CD4-positive, alpha-beta T cell treated with Interleukin-4 for 1 hour (primary cell): ENCODE measurements around the gene CRTC1.
"Not testable (repeated sequence)": the region's sequence is repeated elsewhere in the genome, so short reads cannot be mapped to it uniquely, and the experiment has no call there.

Experiments
- DNase-seq, 2 donors: peaks; one replicate each; pipeline ENCODE4 v3.0.0-alpha.2; 2020 to 2022

The CRTC1 gene

DNA sequence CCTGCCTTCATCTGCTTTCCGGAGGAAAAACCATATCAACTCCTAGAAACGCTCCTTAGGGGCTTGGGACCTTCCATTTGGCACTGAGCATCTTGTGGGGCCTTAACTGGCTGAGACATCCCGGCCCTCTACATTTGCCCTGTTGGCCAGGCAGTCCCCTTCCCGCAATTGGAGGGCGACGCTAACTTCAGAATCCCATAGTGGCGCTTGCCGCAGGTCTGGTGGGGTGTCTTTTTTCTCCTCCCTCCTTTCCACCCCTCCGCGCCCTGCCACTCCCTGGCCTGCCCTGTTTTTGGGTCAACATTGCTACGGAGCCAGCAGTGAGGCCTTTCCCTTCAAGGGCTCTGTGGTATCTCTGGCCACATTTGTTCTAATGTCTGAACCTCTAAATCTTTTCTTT lies 13.6 kb upstream of the CRTC1 start:
- no peak for DNase-seq

DNA sequence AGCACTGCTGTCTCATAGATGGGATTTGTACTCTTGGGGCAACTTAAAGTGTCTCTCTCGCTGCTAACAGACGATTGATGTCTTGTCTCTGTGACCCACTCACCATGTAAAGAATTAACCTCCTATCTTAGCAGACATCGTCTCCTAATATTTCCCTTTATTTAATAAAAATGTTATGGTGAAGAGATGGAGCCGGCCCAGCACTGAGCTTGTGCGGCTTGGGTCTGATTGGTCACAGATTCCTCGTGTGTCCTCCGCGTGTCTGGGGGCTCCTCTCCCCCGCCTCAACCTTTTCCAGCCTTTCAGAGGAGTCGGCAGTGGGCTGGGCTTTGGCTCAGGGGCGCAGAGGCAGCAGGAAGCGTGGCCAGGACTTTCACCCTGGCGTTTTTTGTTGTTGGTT lies 13.2 kb upstream of the CRTC1 start:
- no peak for DNase-seq

DNA sequence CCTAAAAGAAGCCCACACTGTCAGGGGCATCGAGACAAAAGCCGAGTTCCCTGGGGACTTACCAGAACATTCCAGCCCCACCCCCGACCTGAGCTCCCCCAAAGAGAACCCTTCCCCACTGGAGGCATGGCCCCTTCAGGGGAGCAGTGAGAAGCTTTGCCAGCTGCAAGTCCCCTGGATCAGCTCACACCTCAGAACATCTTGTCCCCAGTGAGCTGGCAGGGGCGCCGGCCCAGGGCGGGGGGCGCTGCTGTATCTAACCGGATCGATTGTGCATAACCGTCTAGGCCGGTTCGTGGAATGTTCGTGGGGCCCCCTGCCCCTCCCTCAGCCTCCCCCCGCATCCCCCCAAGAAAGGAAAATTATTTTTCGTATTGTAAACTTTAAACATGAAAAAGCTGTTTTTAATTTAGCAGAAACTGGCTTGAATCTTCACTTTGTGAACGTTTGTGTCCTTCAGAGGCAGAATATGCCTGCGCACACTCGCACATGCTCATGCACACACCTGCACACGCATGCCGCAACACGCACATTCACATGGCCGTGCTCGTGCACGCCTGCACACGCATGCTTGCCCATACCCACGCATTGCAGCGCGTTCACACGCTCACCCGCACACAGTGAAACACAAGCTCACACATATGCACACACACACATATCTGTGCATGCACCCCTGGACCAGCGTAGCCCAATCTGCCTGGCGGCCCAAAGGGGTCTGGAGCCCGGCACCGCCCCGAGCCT lies 12.0 kb upstream of the CRTC1 start:
- no peak for DNase-seq

DNA sequence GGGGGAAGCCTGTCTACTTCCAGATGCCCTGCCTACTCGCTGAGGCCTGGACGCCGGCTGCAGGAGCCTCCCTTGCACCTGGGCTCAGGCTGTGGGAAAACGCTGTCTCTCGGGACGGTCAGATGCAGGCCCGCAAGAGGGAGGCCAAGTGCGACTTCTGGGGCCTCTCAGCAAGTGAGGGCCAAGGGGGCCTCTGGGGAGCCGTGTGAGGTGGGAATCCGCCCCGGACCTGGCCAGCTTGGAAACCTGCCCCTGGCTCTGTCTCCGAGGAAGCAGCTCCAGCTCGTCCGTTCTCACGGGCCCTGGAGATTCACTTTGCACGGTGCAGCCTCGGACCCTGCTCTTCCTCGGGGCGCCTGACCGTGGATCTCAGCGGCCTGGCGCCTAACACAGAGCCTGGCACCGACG lies 11.4 kb upstream of the CRTC1 start:
- no peak for DNase-seq

DNA sequence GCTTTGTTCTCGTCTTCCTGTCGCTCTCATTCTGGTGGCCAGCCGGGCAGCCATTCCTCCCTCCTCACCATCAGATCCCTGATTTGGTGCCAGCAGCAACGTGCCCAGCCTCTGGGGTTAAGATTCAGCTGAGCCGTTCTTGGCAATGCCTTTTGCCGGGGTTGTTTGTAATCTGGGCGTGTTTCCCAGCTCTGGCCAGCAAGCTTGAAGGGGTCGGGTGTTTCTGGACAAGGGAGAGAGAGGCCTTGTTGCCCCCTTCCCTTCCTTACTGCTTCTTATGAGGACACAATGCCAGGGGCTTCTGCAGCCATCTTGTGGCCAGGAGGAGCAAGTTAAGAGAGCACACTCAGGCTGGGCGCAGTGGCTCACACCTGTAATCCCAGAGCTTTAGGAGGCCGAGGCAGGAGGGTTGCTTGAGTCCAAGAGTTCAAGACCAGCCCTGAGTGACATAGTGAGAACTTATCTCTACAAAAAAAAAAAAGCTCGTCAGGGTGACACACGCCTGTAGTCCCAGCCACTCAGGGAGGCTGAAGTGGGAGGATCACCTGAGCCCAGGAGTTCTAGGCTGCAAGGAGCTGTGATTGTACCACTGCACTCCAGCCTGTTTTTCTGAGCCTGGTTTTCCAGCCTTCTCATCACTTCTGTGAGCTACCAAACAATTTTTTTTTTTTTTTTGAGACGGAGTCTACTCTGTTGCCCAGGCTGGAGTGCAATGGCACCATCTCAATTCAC lies 10.7 kb upstream of the CRTC1 start:
- DNase-seq: no peak

DNA sequence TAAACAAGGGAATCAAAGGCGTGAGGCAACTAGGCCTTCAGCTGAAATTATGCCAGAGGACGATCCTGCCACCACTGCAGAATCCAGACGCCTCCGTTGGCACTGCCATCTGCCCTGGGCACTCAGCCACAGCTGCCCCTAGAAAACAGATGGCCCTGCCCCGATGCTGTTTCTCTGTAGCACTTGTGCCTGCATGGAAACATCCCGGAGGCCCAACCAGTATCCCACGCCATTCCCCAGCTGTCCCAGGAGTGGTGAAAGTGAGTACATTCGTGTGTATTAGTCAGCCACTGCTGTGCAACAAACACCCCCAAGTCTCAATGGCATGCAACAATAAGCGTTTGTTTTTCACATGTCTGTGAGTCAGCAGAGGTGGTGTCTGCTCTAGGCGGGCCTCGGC lies 8.9 kb upstream of the CRTC1 start:
- no peak for DNase-seq

DNA sequence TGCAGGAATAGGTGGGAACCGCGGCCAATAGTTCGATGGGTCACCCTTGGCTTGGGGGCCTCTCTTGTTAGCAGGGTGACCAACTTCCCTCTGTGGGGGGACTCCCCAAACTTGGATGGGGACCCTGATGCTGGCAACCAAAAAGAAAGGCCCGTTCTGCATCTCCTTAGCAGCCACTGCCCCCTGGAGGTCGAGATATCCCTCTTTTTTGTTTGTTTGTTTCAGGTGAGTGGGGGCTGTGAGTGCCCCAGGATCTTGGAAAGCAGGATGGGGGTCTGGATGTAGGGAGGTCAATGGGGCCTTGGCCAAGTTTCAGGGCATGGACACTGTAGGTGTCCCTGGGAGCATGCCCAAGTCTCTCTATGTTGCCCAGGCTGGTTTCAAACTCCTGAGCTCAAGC lies 7.7 kb upstream of the CRTC1 start:
- peak in 1 of 2 donors; percentile 16 for DNase-seq

DNA sequence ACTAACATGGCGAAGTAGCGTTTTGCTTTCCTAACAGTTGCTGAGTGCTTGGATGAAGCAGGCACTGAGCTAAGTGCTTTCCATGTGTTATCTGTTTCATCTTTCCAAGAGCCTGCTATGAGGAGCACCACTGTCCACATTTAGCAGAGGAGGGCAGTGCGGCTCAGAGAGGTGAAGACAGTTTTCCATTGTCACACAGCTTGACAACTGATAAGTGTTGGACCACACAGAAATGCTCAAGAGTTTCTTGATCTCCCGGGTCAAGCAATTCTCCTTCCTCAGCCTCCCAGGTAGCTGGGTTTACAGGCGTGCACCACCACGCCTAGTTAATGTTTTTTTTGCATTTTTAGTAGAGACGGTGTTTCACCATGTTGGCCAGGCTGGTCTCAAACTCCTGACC lies 6.8 kb upstream of the CRTC1 start:
- DNase-seq: no peak

DNA sequence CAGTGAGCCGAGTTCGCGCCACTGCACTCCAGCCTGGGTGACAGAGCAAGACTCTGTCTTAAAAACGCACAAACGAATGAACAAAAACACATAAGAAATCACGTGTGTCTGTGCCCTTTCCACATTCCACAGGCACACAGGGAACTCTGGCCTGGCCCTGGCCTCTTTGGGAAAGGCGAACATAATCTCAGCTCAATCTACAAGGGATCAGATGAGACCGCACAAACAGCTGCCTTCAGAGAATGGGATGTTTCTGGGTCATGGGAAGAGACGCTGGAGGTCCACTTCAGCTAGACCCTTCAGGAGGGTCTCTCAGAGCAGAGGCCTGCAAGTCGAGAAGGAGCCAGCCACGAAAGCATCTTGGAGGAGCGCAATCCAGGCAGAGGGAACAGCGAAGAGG lies 6.3 kb upstream of the CRTC1 start:
- no peak for DNase-seq

DNA sequence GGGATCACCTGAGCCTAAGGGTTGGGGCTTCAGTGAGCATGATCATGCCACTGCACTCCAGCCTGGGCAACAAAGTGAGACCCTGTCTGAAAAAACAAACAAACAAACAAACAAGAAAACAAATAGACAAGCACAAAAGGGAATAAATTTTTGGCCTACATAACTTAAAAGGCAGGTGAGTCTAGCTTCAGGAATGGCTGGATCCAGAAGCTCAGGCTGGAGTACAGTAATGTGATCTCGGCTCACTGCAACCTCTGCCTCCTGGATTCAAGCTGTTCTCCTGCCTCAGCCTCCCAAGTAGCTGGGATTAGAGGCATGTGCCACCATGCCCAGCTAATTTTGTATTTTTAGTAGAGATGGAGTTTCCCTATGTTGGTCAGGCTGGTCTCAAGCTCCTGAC lies 3.3 kb upstream of the CRTC1 start:
- not testable (repeated sequence) for DNase-seq

DNA sequence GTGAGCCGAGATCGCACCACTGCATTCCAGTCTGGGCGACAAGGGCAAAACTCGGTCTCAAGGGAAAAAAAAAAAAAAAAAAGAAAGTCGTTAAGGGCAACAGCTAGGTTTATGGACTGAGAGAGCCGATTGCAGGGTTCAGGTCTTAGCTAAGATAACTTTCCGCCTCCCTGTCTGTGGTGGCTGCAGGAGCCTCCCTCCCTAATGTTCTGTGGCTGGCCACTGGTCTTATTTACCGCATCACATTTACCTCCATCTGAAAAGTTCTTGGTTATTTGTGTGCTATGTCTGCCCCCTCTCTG lies 722 bp upstream of the CRTC1 start:
- DNase-seq: no peak

DNA sequence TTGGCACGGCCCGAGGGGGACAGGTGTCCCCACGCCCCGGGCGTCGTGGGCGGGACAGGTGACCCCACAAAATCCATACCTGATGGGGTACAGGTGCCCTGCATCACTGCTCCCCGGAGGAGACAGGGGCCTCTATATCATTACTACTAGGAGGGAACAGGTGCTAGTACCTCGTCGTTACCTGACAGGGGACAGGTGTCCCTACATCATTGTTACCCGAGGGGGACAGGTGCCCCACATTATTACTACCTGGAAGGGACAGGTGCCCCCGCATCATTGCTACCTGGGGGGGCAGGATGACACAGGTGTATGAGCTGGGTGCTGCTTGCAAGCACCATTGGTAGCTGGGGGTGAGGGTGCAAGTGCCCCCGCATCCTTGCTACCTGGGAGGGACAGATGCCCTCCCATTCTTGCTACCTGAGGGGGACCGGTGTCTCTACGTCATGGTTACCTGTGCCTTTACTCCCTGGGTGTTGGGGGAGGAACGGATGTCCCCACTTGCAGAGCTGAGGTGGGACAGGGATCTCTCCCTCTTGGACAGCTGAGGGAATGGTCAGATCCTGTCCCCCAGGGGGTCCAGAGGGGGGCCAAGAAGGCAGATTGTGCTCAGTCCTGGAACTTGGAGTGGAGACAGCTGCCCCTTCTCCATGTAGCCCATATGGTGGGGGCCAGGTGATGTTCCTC lies 620 bp downstream of the CRTC1 start:
- DNase-seq: no peak

DNA sequence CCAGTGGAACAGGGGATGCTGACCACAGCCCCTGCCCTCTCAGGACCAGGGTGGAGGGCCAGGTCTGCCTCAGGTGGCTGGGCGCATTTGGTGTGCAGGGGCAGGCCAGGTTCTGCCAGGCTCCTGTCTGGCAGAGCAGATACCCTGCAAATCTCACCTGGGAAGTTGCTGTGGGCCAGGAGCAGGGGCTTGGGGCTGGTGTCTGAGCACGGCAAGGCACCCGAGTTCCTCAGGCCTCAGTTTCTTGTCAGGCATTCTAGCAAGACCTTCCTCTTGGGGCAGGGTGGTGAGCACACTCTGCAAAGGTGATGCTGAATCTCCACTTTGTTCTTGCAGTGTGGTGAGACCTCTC lies 1.1 kb downstream of the CRTC1 start:
- DNase-seq: no peak

DNA sequence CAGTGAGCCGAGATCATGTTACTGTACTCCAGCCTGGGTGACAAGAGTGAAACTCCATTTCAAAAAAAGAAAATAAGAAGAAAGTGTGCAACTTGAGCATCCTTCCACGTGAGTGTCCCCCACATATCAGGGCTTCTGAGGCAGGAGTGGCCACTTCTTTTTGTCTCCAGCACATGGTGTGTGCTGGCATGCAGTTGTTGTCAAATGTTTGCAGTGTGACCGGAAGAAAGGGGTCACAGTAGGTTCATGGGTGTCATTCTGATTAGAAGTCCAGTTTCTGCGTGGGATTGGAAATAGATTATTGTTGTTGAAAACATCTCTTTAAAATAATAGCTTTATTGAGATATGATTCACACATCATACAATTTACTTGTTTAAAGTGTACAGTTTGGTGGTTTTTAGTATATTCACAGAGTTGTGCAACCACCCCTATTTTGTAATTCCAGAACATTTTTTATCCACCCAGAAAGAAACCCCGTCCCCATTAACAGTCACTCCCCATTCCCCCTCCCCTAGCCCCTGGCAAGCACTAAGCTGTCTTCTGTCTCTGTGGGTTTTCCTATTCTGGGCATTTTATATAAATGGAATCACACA lies 2.2 kb downstream of the CRTC1 start:
- DNase-seq: no peak

DNA sequence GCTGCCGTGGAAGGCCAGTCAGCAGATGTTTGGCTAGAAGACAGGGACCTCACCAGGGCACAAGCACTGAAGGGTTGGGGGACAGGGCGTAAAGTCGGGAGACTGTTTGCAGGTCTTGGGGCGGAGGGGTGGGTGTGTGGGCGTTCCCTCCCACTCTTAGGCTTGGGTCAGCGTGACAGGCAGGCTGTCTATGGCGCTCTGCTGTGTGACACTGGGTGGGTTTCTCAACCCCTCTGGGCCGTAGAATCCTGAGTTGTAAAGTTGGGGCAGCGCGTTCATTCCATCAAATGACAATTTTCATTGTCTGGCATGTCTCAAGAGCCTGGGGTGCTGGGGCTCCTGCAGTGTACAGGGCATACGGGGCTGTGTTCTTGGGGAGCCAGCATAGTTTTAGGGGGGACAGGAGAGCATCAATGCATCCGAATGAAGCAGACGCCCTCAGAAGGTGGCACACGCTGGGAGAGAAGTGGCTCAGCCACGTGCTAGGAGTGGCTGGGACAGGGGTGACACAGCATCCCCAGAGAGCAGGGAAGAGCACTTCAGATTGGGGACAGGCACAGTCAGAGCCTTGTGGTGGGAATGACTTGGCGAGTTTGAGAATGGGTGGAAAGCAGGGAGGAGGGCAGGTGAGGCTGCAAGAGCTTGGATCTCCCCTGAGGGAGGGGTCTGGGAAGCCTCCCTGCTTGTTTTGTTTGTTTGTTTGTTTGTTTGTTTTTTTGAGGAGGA lies 4.4 kb downstream of the CRTC1 start:
- DNase-seq: no peak

DNA sequence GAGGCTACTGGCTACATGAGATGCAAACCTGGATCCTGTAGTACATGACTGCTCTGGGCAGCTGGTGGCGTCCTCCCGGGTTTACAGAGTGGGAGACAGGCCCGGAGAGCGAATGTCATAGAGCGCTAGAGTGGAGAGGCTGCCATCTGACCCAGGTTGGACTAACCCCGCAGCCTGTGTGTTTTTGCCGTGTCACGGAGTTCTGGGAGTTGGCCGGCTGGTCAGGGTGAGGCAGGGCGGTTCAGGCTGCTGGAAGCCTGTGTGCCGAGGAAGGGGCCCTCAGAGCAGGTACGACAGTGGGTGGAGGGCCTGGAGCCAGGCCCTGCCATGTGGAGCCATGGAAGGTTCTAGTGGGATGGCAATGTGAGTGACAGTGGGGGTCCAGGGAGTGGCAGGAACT lies 12.5 kb downstream of the CRTC1 start:
- no peak for DNase-seq

DNA sequence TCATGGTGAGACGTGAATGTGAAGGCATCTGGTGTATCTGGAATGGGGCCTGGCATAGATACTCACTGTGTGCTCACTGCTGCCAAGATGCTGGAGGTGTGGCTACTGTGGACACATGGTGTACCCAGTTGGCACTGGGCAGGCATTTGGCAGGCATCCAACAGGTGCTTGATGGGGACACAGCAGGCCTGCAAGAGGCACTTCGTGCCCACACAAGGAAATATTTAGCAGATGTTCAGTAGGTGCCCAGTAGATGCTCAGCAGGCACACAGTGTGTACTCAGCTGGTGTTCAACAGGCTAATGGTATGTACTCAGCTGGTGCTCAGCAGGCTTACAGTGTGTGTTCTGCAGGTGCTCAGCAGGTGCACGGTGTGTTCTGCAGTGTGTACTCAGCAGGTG lies 14.2 kb downstream of the CRTC1 start:
- no peak for DNase-seq

DNA sequence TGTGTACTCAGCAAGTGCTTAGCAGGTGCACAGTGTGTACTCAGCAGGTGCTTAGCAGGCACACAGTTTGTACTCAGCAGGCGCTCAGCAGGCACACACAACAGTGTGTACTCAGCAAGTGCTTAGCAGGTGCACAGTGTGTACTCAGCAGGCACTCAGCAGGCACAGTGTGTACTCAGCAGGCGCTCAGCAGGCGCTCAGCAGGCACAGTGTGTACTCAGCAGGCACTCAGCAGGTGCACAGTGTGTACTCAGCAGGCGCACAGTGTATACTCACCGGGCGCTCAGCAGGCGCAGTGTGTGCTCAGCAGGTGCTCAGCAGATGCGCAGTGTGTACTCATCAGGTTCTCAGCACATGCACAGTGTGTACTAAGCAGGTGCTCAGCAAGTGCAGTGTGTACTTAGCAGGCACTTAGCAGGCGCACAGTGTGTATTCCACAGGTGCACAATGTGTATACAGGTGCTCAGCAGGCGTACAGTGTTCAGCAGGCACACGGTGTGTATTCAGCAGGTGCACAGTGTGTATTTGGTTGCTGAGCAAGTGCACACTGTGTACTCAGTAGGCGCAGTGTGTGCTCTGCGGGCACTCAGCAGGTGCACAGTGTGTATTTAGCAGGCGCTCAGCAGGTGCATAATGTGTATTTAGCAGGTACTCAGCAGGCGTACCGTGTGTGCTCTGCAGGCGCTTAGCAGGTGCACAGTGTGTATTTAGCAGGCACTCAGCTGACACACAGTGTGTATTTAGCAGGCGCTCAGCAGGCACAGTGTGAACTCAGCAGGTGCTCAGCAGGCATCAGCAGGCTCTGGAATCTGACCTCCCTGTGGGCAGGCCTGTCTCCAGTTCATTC lies 15.1 kb downstream of the CRTC1 start:
- DNase-seq: no peak

DNA sequence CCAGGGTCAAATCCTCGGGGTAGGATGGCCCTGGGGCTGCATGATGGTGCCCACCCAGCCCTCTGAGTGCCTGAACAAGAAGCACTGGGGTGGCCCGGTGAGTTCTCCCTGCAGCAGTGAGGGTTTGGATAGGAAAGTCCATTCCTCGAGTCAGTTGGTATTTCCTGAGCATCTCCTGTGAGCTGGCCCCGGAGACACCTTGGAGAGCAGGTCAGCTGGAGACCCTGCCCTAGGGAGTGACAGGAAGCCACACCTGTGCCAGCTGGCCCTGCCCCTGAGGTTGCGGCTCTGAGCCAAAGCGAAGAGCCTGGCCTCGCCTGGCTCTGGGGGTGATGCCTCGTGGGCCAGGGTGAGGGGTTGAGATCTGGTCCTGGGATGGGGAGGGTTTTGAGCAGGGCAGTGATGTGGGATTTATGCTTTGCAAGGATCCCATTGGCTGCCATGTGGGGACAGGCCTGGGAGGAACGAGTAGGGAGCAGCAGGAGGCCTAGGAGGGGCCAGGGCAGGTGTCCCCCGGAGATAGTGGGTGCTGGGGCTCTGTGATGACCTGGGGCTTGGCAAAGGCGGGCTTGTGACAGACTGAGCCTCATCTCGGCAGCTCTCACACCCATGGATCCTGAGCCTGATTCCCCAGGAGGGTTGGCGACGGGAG lies 16.0 kb downstream of the CRTC1 start:
- DNase-seq: no peak

DNA sequence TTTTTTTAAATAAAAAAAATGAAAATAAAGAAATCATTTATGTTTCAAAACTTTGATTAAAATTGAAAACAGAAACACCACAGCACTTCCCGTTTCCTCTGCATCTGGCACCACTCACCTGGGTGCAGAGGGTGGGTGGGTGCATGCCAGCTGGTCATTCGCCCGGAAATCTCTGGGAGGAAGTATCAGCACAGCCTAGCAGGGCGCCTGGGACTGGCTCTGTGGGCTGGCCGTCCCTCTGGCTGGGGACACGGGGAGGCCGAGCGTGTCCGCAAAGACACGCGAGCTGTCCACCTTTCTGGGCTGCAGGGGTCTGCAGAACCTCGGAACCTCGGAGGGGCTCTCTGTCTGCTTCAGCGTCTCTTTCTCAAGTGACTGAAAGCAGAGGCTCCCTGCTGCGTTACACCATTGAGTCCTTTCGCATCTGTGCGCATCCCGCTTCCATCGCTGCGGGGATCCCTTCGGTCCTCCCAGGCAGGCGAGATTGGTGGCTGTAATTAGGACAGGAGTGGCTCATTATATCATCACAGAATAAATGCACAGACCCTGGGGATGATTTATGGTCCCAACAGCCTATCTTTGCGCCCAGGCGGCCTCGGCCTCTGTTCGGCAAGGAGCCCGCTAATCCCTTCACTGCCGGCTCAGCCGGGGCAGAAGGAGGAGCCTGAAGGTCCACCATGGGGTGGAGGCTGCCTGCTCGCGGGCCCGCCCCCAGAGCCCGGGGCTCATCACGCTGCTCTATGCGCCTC lies 17.2 kb downstream of the CRTC1 start:
- DNase-seq: peak; percentile 63 to 64

DNA sequence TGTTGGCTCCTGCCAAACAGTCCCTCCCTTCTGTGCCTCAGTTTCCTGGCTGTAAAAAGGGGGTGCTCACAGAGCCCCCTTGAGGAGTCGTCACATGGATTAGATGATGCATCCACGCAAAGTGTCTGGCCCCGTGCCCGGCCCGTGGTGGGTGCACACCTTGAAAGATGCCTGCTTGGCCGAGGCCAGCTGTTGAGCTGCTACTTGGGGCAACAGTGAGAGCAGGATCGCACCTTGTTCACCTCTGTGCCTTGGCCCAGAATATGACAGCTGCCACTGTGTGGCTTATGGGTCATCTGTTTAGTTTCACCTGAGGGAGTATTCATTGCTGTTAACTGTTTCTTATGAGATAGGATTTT lies 17.7 kb downstream of the CRTC1 start:
- DNase-seq: no peak
